ENCODE results near the gene OGA.

- no peak for TF ChIP-seq CTCF (IDR thresholded peaks at IDR 0.05; ENCODE audit: insufficient read depth, low read length, poor library complexity, severe bottlenecking)
- no peak for TF ChIP-seq EZH2phosphoT487 (conservative IDR thresholded peaks at IDR 0.05; ENCODE audit: low read length)
Measured at GRCh38 chr10:101741938-101742337, 76.3 kb downstream of the OGA start.
